CD4-positive, alpha-beta T cell treated with Interleukin-6 for 4 hours (primary cell): Measurements from ENCODE around the gene ZNF470.

Source experiments
- DNase-seq: peaks from one replicate; pipeline ENCODE4 v3.0.0-alpha.2; 2020; ENCODE audit warnings: mixed read lengths

The ZNF470 gene

DNA sequence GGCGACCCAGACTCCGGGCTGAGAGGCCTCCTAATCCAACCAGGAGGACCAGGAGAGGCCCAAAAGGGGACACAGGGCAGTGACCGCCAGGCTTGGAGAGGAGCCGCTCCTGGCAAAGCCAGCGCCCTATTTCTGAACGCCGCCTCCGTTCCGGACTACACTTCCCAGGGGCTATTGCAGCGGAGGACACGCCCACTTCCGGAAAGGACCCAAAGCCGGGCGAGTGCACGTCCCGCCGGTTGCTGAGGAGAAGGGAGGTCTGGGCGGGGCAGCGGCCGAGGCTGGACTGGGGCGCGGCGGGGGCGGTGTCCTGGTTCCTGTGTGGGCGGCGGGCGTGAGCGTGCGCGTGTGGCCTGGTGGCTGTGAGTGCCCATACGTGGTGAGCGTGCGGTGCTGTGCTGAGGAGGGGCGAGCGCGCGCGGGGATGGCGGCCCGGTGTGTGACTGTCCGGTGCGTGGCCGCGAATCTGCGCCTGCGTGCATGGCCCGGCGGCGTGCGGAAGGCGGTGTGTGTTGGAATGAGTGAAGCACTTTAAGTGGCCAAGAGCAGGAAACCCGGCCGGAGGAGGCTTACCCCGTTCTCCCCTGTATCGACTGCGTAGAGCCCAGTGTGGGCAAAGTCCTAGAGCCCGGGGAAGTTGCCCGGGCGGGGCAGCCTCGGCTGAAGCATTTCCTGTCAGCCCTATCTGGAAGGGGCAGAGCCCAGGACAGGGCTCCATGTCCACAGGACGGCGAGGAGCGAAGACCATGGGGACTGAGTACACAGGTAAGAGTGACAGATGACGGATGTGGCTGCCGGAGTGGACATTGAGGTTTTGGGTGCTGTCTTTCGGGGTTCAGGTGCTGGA lies at the start of gene ZNF470:
Gene ZNF470 (plus strand): TSS at position 195 of the 847 bp plus-strand sequence. CDS start 2,844 bp downstream, outside the sequence.
- DNase-seq: peak; percentile 91

- DNase-seq: no peak
Measured at GRCh38 chr19:56525214-56525860, 41.9 kb upstream of the ZNF470 start.

DNA sequence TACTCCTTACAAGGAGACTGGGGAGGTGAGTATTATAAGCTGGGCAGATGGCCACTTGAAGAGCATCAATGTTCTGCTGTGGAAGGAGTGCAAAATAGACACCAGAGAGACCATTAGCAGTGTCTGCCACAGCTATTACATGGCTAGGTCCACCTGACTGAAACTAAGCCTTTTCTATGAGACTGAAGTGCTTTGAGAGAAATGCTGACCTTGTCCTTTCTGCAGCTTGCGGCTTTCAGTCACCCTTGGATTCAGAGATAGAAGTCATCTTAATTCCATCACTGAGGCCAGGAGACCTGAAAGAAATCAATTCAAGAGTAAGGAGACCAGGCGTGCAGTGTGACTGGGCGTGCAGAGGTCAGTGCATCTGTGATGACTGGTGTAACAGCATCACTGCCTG lies 29.8 kb upstream of the ZNF470 start:
- DNase-seq: no peak

- peak; percentile 92 for DNase-seq
Measured at GRCh38 chr19:56538254-56538760, 29.0 kb upstream of the ZNF470 start.

DNA sequence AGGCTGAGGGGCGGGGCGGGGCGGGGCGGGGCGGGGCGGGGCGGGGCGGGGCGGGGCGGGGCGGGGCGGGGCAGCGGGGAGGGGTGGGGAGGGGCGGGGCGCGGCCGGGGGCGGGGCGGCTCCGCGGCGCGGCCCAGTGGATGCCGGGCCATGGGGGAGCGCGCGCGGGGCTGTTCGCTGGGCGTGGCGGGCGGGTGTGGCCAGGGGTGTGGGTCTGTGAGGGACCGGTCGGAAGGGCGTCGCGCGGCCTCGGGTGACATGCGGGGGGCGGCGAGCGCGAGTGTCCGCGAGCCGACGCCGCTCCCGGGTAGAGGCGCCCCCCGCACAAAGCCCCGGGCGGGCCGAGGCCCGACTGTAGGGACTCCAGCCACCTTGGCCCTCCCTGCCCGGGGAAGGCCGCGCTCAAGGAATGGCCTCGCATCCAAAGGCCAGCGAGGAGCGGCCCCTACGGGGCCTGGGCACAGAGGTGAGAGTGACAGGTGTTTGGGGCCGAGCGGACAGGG lies 28.5 kb upstream of the ZNF470 start, which contains the start of gene ZFP28:
Gene ZFP28 (plus strand): TSS at position 188 of the 503 bp plus-strand sequence. CDS start 71 bp downstream, at position 259.
- DNase-seq: no peak

DNA sequence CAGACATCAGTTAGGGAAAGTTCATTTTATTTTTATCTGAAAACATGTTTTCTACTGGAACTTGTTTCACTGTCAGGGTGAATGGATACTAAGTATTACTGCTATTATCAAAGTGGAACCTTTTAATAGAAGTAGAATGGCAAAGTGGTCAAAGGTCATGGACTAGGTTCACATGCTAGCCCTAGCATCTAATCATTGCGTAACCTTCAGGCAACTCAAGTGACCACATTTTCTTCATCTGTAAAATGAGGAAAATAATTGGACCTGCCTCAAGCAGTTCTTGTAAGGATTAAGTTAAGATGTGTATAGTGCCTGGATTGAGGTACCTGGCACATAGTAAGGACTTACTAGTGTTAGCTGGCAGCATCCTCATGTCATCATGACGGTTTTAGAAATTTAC lies 23.5 kb upstream of the ZNF470 start:
- DNase-seq: no peak

- no peak for DNase-seq
Measured at GRCh38 chr19:56547535-56547934, 19.7 kb upstream of the ZNF470 start.

DNA sequence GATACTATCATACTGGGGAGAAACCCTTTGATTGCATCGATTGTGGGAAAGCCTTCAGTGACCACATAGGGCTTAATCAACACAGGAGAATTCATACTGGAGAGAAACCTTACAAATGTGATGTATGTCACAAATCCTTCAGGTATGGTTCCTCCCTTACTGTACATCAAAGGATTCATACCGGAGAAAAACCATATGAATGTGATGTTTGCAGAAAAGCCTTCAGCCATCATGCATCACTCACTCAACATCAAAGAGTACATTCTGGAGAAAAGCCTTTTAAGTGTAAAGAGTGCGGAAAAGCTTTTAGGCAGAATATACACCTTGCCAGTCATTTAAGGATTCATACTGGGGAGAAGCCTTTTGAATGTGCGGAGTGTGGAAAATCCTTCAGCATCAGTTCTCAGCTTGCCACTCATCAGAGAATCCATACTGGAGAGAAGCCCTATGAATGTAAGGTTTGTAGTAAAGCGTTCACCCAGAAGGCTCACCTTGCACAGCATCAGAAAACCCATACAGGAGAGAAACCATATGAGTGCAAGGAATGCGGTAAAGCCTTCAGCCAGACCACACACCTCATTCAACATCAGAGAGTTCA lies 12.9 kb upstream of the ZNF470 start:
- no peak for DNase-seq

- DNase-seq: no peak
Measured at GRCh38 chr19:56562766-56563165, 4.5 kb upstream of the ZNF470 start.

DNA sequence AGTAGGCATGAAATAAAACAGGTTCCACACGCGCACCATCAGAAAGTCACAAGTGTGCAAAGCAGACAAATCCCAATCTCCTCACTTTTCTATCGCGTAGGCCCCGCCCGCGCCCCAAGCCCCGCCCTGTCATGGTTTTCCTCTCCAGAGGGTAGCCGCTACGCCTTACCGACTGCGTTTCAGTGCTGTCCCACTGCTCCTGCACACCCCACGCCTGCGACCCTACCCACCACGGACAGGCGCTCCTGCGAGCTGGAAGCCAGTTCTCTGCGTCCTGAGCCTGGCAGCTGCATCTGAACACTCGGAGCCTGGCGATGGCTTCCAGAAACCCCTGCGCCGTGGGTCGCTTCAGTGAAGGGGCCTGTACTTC lies 379 bp upstream of the ZNF470 start:
- DNase-seq: peak; percentile 53

- no peak for DNase-seq
Measured at GRCh38 chr19:56572589-56572988, 5.3 kb downstream of the ZNF470 start.

DNA sequence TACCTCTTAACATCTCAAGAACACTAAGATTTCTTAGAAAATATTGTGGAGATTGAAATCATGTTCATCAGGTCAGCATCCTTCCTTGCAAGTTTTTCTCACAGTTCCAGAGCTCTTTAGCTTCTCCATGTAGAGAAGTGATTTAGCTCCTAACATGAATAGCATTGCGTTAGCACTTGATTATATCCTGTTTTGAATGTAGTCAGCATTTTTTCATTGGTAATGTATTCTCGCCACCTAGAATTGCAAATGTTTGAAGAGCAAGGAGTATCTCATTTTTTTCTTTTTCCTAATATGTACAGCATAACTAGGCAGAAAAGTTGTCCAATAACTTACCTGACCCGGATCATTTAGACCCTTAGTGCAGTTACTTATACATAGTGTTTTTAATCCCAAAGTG lies 6.6 kb downstream of the ZNF470 start:
- no peak for DNase-seq

- DNase-seq: no peak
Measured at GRCh38 chr19:56577719-56578602, 10.7 kb downstream of the ZNF470 start.

GRCh38 chr19:56594446-56594782 lies 27.1 kb downstream of the ZNF470 start:
- DNase-seq: no peak

DNA sequence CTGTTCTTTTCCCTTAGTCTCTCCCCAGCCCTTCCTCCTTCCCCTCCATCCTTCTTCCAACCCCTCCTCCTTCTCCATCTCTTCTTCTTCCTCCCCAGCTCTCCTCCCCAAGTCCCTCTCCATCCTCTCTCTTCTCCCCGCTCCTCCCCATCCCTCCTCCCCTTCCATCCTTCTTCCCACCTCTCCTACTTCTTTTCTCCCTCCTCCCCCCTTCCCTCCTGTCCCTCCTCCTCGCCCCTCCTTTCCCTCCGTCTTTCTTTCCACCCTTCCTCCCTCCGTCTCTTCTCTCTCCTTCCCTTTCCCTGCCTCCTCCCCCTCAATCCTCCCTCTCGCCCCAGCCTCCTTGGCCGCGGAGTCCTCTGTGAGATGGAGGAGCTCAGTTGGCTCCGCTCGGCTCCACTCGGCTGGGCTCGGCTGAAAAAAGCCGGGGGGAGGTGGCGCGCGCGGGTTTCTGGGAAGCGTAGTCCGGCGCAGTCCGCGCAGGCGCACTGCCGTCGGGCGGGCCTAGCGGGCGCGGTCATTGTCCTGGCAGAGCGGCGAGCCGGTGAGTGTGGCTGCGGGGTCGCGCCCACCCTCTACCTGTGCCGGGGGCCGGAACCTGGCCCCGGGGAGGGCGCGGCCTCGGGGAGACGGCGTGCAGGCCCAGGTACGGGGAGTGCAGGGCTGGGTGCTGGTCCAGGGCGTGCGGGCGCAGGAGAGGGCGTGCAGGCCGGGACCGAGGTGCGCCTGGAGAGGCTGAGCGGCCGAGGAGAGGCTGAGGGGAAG lies 27.7 kb downstream of the ZNF470 start, which contains the start of gene ZNF71:
Gene ZNF71 (plus strand): TSS at position 520 of the 765 bp plus-strand sequence. CDS start 6,257 bp downstream, outside the sequence.
- peak; percentile 89 for DNase-seq

DNA sequence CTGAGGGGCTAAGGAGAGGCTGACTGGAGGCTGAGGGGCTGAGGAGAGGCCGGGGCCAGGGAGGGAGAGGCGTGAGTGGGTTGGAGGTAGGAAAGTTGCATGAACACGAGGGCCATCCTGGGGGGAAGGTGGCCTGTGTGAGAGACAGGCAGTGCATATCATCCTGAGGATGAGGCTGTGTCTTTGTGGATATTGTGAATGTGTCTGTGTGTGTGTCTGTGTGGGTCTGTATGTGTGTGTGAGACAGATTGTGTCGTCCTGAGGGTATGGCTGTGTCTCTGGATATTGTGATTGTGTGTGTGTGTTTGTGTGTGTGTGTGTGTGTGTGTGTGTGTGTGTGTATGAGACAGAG lies 28.3 kb downstream of the ZNF470 start:
- DNase-seq: no peak

- DNase-seq: no peak
Measured at GRCh38 chr19:56596676-56597075, 29.4 kb downstream of the ZNF470 start.

GRCh38 chr19:56597696-56598095 lies 30.4 kb downstream of the ZNF470 start:
- no peak for DNase-seq

DNA sequence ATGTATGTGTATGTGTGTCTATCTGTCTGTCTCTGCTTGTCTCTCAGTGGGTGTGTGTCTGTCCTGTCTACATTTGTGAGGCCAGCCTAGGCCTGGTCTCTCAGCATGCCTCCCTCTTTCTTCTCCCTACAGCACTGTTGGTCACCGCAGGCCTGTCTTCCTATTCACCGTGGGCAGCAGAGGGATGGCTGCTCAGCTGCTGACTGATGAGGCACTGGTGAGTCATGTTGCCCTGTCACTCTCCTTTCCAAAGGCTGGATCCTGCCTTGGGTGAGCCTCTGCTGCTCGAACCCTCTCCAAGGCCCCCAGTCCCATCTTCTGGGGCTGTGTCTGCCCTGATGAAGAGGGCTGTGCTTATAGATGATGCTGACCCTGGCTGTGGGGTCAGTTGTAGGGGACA lies 34.1 kb downstream of the ZNF470 start:
- no peak for DNase-seq

DNA sequence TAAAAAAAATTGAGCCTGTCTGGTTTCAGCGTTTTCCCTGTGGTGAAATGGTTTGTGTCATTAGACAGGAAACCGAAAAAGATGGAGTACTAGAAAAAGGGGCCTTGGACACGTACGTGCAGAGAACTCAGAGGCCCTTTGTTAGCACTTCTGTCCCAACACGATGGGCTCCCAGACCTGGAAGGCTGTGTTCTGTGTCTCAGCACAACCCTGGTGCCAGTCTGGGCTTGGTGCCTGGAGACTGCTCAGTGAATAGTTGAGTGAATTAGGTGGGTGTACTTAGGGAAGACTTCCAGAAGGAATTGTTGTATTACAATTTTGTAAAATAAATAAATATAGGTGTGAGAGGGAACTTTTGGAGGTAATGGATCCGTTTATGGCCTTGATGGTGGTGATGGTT lies 36.6 kb downstream of the ZNF470 start:
- no peak for DNase-seq

- no peak for DNase-seq
Measured at GRCh38 chr19:56608274-56608964, 41.2 kb downstream of the ZNF470 start.
